Right lobe of liver (tissue), 4 donors: ENCODE measurements around the gene DDI1.

Source experiments
- CTCF ChIP-seq, 4 donors: fragments of 200-600 bp in 3 of 4; fragments of 450-650 bp in 1 of 4; IDR thresholded peaks; one replicate each; pipeline versions ENCODE4 v1.5.1 to v1.8.0; 2016 to 2022; ENCODE audit warnings: antibody characterized with exemption in 4 of 4, mild to moderate bottlenecking in 2 of 4
- POLR2A ChIP-seq: fragments of 450-650 bp; IDR thresholded peaks from one replicate; pipeline ENCODE4 v1.6.1; 2017; ENCODE audit warnings: antibody characterized with exemption, mild to moderate bottlenecking
- donor health status: DM: no; HTN: no; CAD: no.
- donor health status: DM: no; HTN: no; CAD: no.
- donor health status: DM: no; HTN: yes; CAD: no.

- TF ChIP-seq POLR2A, result no peak
- no peak for TF ChIP-seq CTCF (IDR thresholded peaks at IDR 0.05)
These were observed 50.2 kb downstream of the DDI1 start for GRCh38 chr11:104086621-104087020.
